ENCODE measurements around the gene MED10. TPM values are rescaled to one million over a fixed set of nuclear protein-coding genes. Genes with fewer than 3 reads are reported as not detected.
"Not testable (repeated sequence)": the region's sequence is repeated elsewhere in the genome, so short reads cannot be mapped to it uniquely, and the experiment has no call there.

The MED10 gene
- total and polyA plus RNA-seq, 4 experiments from 2014 or later = 61.2 to 147 (median 84.7) TPM

DNA sequence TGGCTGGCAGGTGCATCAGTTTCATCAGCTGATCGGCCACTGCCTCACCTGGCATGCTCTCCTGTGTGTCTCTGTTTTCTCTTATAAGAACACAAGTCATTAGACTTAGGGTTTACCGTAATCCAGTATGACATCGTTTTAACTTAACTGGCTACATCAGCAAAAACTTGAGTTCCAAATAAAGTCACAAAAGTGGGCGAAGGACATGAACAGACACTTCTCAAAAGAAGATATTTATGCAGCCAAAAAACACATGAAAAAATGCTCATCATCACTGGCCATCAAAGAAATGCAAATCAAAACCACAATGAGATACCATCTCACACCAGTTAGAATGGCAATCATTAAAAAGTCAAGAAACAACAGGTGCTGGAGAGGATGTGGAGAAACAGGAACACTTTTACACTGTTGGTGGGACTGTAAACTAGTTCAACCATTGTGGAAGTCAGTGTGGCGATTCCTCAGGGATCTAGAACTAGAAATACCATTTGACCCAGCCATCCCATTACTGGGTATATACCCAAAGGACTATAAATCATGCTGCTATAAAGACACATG is 14.8 kb downstream of the MED10 start:
- H3K4me3 ChIP-seq (ENCODE audit: low read length in 2 of 2); intact Hi-C loops (cut with micrococcal nuclease); H3K9me3 Mint-ChIP-seq; H3K27me3 ChIP-seq (ENCODE audit: insufficient read depth, low read length); H3K4me3 Mint-ChIP-seq; H3K27ac ChIP-seq (ENCODE audit: low read depth, low read length); POLR2A ChIA-PET (ENCODE audit: partially characterized antibody); H3K27me3 Mint-ChIP-seq; DNase-seq; H3K9me3 ChIP-seq (ENCODE audit: control insufficient read depth in 1 of 2, low read length in 2 of 2); CTCF ChIA-PET (ENCODE audit: partially characterized antibody): not testable (repeated sequence)
- peaks cover 9 to 35% (median 25%) of the 10 kb centered on the region in 4 donors for H3K4me1 Mint-ChIP-seq
- peaks cover 13% of the 10 kb centered on the region for H3K36me3 ChIP-seq (ENCODE audit: insufficient read depth, low read length)
- peaks cover 41 to 54% of the 10 kb centered on the region in 2 donors for H3K36me3 Mint-ChIP-seq
- peak overlapping the region in 3 of 7 donors; percentile 27 to 75 (median 29) for H3K27ac Mint-ChIP-seq
- H3K4me1 ChIP-seq (ENCODE audit: insufficient read depth, low read length) = peaks cover 23% of the 10 kb centered on the region

DNA sequence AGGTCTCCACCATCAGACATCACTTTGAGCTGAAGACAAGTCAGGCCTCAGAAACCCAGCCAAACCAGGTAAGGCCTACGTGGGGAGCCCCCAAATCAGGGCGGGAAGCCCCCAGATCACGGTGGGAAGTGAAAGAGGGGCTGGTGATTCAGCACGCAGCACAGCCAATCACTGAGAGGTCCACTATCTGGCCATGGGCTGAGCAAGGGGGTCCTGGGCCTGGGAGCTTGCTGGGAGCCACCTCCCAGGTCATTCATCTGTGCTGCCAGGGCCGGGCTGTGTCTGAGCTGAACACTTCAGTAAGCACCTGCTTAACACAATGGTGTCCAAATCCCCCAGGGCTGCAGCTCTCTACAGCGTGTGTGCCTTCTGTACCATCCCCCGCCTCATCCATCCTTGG is 15.5 kb downstream of the MED10 start:
- intact Hi-C loops (cut with micrococcal nuclease) = no loop called here
- Histone ChIP-seq H3K27ac (ENCODE audit: low read depth, low read length) (no peak overlapping the region), H3K4me3 (ENCODE audit: low read length in 2 of 2) (no peak overlapping the region), H3K27me3 (ENCODE audit: insufficient read depth, low read length) (no peaks in the 10 kb centered on the region), H3K4me1 (ENCODE audit: insufficient read depth, low read length) (peaks cover 23% of the 10 kb centered on the region), H3K9me3 (ENCODE audit: control insufficient read depth in 1 of 2, low read length in 2 of 2) (no peaks in the 10 kb centered on the region), H3K36me3 (ENCODE audit: insufficient read depth, low read length) (peaks cover 12% of the 10 kb centered on the region)
- Mint-ChIP-seq H3K27me3 (no peaks in the 10 kb centered on the region), H3K4me3 (no peak overlapping the region), H3K27ac (peak overlapping the region in 3 of 7 donors; percentile 27 to 75 (median 29)), H3K36me3 (peaks cover 42 to 59% of the 10 kb centered on the region in 2 donors), H3K4me1 (peaks cover 9 to 35% (median 25%) of the 10 kb centered on the region in 4 donors), H3K9me3 (peaks cover 0 to 3% (median 0%) of the 10 kb centered on the region in 8 donors)
- ChIA-PET POLR2A (ENCODE audit: partially characterized antibody) (no interaction called here), CTCF (ENCODE audit: partially characterized antibody) (no interaction called here)
- DNase-seq = no peak

DNA sequence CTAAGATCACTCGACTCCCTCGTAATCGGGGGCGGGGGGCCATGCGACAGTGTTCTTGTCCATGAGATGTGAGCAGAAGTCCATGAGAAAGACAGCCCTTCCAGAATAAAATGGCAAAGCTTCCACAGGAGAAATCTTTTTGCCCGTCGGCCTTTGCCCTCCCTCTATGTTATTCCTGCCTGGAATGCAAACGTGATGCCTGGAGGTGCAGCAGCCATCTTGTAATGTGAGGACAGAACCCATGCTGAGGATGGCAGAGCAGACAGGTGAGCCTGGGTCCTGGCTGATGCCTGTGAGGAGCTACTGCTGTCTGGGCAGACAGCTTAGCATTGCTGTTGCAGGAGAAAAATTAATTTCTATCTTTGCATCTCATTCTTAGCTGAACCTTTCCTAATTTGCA is 17.2 kb downstream of the MED10 start:
- Mint-ChIP-seq H3K27me3 (no peaks in the 10 kb centered on the region), H3K36me3 (peaks cover 29 to 51% of the 10 kb centered on the region in 2 donors), H3K9me3 (peaks cover 0 to 3% (median 0%) of the 10 kb centered on the region in 8 donors), H3K27ac (peak overlapping the region in 5 of 7 donors; percentile 15 to 90 (median 72)), H3K4me1 (peaks cover 8 to 32% (median 23%) of the 10 kb centered on the region in 4 donors), H3K4me3 (peak overlapping the region in 5 of 8 donors; percentile 5 to 49 (median 14))
- no peak for DNase-seq
- POLR2A ChIA-PET (ENCODE audit: partially characterized antibody) = interaction anchor here (2.2 kb wide), 1 partner anchor 17 kb away, joined by 16 read pairs; the partner anchor contains the start of gene MED10
- Histone ChIP-seq H3K4me3 (ENCODE audit: low read length in 2 of 2) (no peak overlapping the region), H3K4me1 (ENCODE audit: insufficient read depth, low read length) (peaks cover 23% of the 10 kb centered on the region), H3K27ac (ENCODE audit: low read depth, low read length) (no peak overlapping the region), H3K27me3 (ENCODE audit: insufficient read depth, low read length) (no peaks in the 10 kb centered on the region), H3K9me3 (ENCODE audit: control insufficient read depth in 1 of 2, low read length in 2 of 2) (no peaks in the 10 kb centered on the region), H3K36me3 (ENCODE audit: insufficient read depth, low read length) (no peaks in the 10 kb centered on the region)
- intact Hi-C loops (cut with micrococcal nuclease) = loop anchor here (1.0 kb wide), 1 partner anchor 36 kb away; no protein-coding TSS in a partner anchor
- CTCF ChIA-PET (ENCODE audit: partially characterized antibody) = no interaction called here

DNA sequence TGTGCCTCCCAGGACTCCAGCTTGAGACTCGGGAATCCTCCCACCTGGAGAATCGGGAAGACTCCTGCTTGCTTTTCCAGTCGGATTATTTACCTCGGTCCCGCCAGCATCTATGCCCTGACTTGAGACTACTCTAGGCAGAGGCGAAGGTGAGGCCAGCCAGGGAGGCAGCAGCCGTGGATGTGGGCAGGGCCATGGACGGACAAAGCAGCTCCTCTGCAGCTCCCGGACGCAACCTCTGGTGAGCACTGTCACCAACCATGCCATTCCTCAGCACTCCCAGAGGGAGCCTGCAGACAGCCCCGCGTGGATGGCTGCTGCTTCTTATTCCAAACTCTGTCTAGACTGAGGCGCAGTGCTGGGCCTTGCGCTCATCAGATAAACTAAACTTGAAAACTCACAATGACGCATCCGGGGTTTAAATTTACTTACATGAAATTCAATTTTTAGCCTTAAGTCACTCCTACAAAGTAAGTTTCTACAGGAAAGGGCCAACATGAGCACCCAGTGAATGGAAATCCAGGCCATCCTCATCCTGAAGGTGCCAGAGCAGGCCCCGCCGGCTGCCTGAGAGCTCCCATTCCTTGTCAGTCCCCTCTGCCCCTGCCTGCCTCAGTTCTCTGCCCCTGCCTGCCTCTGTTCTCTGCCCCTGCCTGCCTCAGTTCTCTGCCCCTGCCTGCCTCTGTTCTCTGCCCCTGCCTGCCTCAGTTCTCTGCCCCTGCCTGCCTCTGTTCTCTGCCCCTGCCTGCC is 17.8 kb downstream of the MED10 start:
- no peak overlapping the region for H3K4me3 ChIP-seq (ENCODE audit: low read length in 2 of 2)
- no peaks in the 10 kb centered on the region for H3K36me3 ChIP-seq (ENCODE audit: insufficient read depth, low read length)
- no peak overlapping the region for H3K27ac ChIP-seq (ENCODE audit: low read depth, low read length)
- POLR2A ChIA-PET (ENCODE audit: partially characterized antibody) = interaction anchor here (0.7 to 2.2 kb wide), 4 partner anchors 10 to 18 kb away, joined by 3 to 16 read pairs (median 4); partner anchors contain the start of gene MED10
- CTCF ChIA-PET (ENCODE audit: partially characterized antibody) = no interaction called here
- H3K4me3 Mint-ChIP-seq = peak overlapping the region; percentile 73 to 87 (median 79)
- peaks cover 23% of the 10 kb centered on the region for H3K4me1 ChIP-seq (ENCODE audit: insufficient read depth, low read length)
- DNase-seq = no peak
- peaks cover 7 to 32% (median 23%) of the 10 kb centered on the region in 4 donors for H3K4me1 Mint-ChIP-seq
- H3K27ac Mint-ChIP-seq = peak overlapping the region; percentile 87 to 94 (median 90)
- H3K9me3 Mint-ChIP-seq = peaks cover 0 to 3% (median 0%) of the 10 kb centered on the region in 8 donors
- H3K27me3 Mint-ChIP-seq = no peaks in the 10 kb centered on the region
- H3K9me3 ChIP-seq (ENCODE audit: control insufficient read depth in 1 of 2, low read length in 2 of 2) = no peaks in the 10 kb centered on the region
- H3K27me3 ChIP-seq (ENCODE audit: insufficient read depth, low read length) = no peaks in the 10 kb centered on the region
- H3K36me3 Mint-ChIP-seq = peaks cover 28 to 49% of the 10 kb centered on the region in 2 donors
- intact Hi-C loops (cut with micrococcal nuclease) = loop anchor here (1.0 kb wide), 1 partner anchor 35 kb away; no protein-coding TSS in a partner anchor

DNA sequence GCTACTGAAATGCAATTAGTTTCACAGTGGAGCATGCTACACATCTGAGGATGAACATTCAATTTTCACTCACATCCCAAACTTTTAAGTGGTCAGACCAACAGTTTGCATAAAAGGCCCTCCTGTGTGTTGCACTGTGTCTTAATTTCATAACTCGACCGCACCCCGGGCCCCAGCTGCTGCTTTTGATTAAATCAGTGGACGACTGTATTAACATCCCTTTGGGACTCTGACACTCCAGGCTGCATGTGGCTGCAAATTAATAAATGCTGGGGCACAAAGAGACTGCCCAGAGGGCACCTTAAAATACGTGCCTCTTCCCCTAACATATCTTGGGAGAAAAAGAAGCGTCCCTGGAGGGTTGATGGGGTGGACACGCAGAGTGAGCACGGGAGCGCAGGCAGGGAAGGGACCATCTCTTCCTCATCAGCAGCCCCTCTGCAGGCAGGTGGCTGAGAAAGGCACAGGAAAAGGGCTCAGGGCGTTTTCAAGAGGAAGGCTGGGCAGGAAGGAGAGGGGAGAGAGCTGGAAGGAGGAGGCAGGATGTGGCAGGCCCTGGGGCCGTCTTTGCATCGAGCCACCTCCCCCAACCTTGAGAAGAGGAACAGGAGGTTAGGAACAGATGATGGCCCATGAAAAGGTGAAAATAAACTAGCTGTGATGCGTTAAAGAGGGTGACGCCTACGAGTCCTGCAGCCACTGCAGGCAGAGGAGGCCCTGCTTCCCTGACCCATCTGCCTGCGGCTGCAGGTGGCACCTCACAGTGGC is 18.6 kb downstream of the MED10 start:
- peaks cover 0 to 3% (median 0%) of the 10 kb centered on the region in 8 donors for H3K9me3 Mint-ChIP-seq
- H3K4me1 Mint-ChIP-seq = peaks cover 7 to 32% (median 23%) of the 10 kb centered on the region in 4 donors
- POLR2A ChIA-PET (ENCODE audit: partially characterized antibody) = interaction anchor here (1.4 to 2.2 kb wide), 3 partner anchors 10 to 19 kb away, joined by 3 to 16 read pairs (median 4); partner anchors contain the start of gene MED10

DNA sequence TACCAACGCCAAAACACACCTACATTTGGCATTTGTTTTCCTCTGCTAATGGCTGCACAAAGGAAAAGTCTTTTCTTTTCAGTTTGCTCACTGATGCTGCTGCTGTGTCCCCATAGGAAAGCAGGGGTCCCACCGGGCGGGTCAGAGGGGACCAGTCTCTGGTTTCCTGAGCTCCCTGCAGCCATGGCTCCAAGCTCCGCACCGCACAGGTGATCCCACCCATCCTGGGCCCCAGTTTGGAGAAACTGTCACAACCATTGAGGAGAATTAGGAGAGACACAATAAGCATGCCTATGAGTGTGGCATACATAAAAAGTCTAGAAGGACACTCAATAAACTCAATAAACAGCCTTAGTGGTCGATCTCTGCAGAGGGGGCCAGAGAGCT is 19.9 kb downstream of the MED10 start:
- Mint-ChIP-seq H3K9me3 (peaks cover 0 to 3% (median 0%) of the 10 kb centered on the region in 8 donors), H3K36me3 (peaks cover 20 to 39% of the 10 kb centered on the region in 2 donors), H3K4me1 (peaks cover 7 to 32% (median 23%) of the 10 kb centered on the region in 4 donors), H3K27me3 (no peaks in the 10 kb centered on the region), H3K4me3 (peak overlapping the region in 1 of 8 donors; percentile 13), H3K27ac (peak overlapping the region in 3 of 7 donors; percentile 41 to 48 (median 46))
- Histone ChIP-seq H3K36me3 (ENCODE audit: insufficient read depth, low read length) (no peaks in the 10 kb centered on the region), H3K9me3 (ENCODE audit: control insufficient read depth in 1 of 2, low read length in 2 of 2) (no peaks in the 10 kb centered on the region), H3K4me1 (ENCODE audit: insufficient read depth, low read length) (peaks cover 23% of the 10 kb centered on the region), H3K27ac (ENCODE audit: low read depth, low read length) (no peak overlapping the region), H3K27me3 (ENCODE audit: insufficient read depth, low read length) (no peaks in the 10 kb centered on the region), H3K4me3 (ENCODE audit: low read length in 2 of 2) (no peak overlapping the region)
- ChIA-PET POLR2A (ENCODE audit: partially characterized antibody) (no interaction called here), CTCF (ENCODE audit: partially characterized antibody) (no interaction called here)
- intact Hi-C loops (cut with micrococcal nuclease) = no loop called here
- DNase-seq = no peak

More for the DNA sequence above, 18.6 kb downstream of the MED10 start:
- CTCF ChIA-PET (ENCODE audit: partially characterized antibody) = no interaction called here
- Mint-ChIP-seq H3K36me3 (peaks cover 24 to 42% of the 10 kb centered on the region in 2 donors), H3K4me3 (peak overlapping the region; percentile 73 to 87 (median 79)), H3K27ac (peak overlapping the region; percentile 87 to 94 (median 90)), H3K27me3 (no peaks in the 10 kb centered on the region)
- no peak overlapping the region for H3K27ac ChIP-seq (ENCODE audit: low read depth, low read length)
- DNase-seq = peak in 4 of 5 donors; percentile 33 to 56 (median 44)
- H3K36me3 ChIP-seq (ENCODE audit: insufficient read depth, low read length) = no peaks in the 10 kb centered on the region
- peaks cover 23% of the 10 kb centered on the region for H3K4me1 ChIP-seq (ENCODE audit: insufficient read depth, low read length)
- intact Hi-C loops (cut with micrococcal nuclease) = no loop called here
- no peaks in the 10 kb centered on the region for H3K9me3 ChIP-seq (ENCODE audit: control insufficient read depth in 1 of 2, low read length in 2 of 2)
- no peak overlapping the region for H3K4me3 ChIP-seq (ENCODE audit: low read length in 2 of 2)
- H3K27me3 ChIP-seq (ENCODE audit: insufficient read depth, low read length) = no peaks in the 10 kb centered on the region

Measured in CD4-positive, alpha-beta memory T cell (primary cell).